ENCODE results near the gene RNF8.

Gene RNF8

GRCh38 chr6:37357288-37357687 is 3.5 kb downstream of the RNF8 start:
- Histone ChIP-seq H3K9ac (no peak overlapping the region), H3K4me3 (no peak overlapping the region), H3K27me3 (no peaks in the 10 kb centered on the region), H3K36me3 (peaks cover 25% of the 10 kb centered on the region), H3K4me2 (no peak overlapping the region), H3K4me1 (peaks cover 19% of the 10 kb centered on the region), H3K27ac (no peak overlapping the region), H3K9me3 (no peaks in the 10 kb centered on the region), H4K20me1 (peaks cover 73% of the 10 kb centered on the region)
- TF ChIP-seq Cebpa-rat (IDR thresholded peaks at IDR 0.05): no peak

- H3K36me3 ChIP-seq: peaks cover 31% of the 10 kb centered on the region
- no peak overlapping the region for H3K4me3 ChIP-seq
- no peak for TF ChIP-seq Cebpa-rat (IDR thresholded peaks at IDR 0.05)
- H3K27ac ChIP-seq: no peak overlapping the region
- H4K20me1 ChIP-seq: peaks cover 73% of the 10 kb centered on the region
- no peaks in the 10 kb centered on the region for H3K9me3 ChIP-seq
- no peak overlapping the region for H3K9ac ChIP-seq
- peaks cover 19% of the 10 kb centered on the region for H3K4me1 ChIP-seq
- no peaks in the 10 kb centered on the region for H3K27me3 ChIP-seq
- H3K4me2 ChIP-seq: no peak overlapping the region
Measured at GRCh38 chr6:37357860-37358259, 4.1 kb downstream of the RNF8 start.

GRCh38 chr6:37359039-37359438 is 5.3 kb downstream of the RNF8 start:
- no peaks in the 10 kb centered on the region for H3K27me3 ChIP-seq
- no peak overlapping the region for H3K4me3 ChIP-seq
- H3K4me2 ChIP-seq: no peak overlapping the region
- H3K27ac ChIP-seq: no peak overlapping the region
- no peak for TF ChIP-seq Cebpa-rat (IDR thresholded peaks at IDR 0.05)
- H4K20me1 ChIP-seq: peaks cover 78% of the 10 kb centered on the region
- no peak overlapping the region for H3K9ac ChIP-seq
- no peaks in the 10 kb centered on the region for H3K9me3 ChIP-seq
- H3K36me3 ChIP-seq: peaks cover 42% of the 10 kb centered on the region
- peaks cover 14% of the 10 kb centered on the region for H3K4me1 ChIP-seq

- TF ChIP-seq Cebpa-rat (IDR thresholded peaks at IDR 0.05): no peak
- Histone ChIP-seq H3K27ac (no peak overlapping the region), H3K4me1 (no peaks in the 10 kb centered on the region), H3K4me3 (no peak overlapping the region), H3K9me3 (no peaks in the 10 kb centered on the region), H3K4me2 (no peak overlapping the region), H4K20me1 (peaks cover 72% of the 10 kb centered on the region), H3K36me3 (peaks cover 72% of the 10 kb centered on the region), H3K27me3 (no peaks in the 10 kb centered on the region), H3K9ac (no peak overlapping the region)
Measured at GRCh38 chr6:37362101-37362828, 8.5 kb downstream of the RNF8 start.

- Histone ChIP-seq H3K27me3 (no peaks in the 10 kb centered on the region), H3K4me2 (no peak overlapping the region), H3K4me1 (no peaks in the 10 kb centered on the region), H3K4me3 (no peak overlapping the region), H3K9ac (no peak overlapping the region), H3K36me3 (peaks cover 97% of the 10 kb centered on the region), H3K27ac (no peak overlapping the region), H3K9me3 (no peaks in the 10 kb centered on the region), H4K20me1 (peaks cover 37% of the 10 kb centered on the region; the same call in 1 of the 2 replicates)
- TF ChIP-seq Cebpa-rat (IDR thresholded peaks at IDR 0.05): no peak
Measured at GRCh38 chr6:37365791-37366190, 12.0 kb downstream of the RNF8 start.

GRCh38 chr6:37366910-37367309 is 13.1 kb downstream of the RNF8 start:
- H3K4me3 ChIP-seq: no peak overlapping the region
- H3K4me1 ChIP-seq: no peaks in the 10 kb centered on the region
- H3K27ac ChIP-seq: no peak overlapping the region
- no peak for TF ChIP-seq Cebpa-rat (IDR thresholded peaks at IDR 0.05)
- no peaks in the 10 kb centered on the region for H3K9me3 ChIP-seq
- H3K36me3 ChIP-seq: peaks cover 97% of the 10 kb centered on the region
- no peak overlapping the region for H3K4me2 ChIP-seq
- no peaks in the 10 kb centered on the region for H3K27me3 ChIP-seq
- peaks cover 37% of the 10 kb centered on the region; the same call in 1 of the 2 replicates for H4K20me1 ChIP-seq
- no peak overlapping the region for H3K9ac ChIP-seq

- H3K27ac ChIP-seq: no peak overlapping the region
Measured at GRCh38 chr6:37368961-37369320, 15.2 kb downstream of the RNF8 start.

GRCh38 chr6:37369321-37370201 is 15.8 kb downstream of the RNF8 start:
- Histone ChIP-seq H3K4me3 (no peak overlapping the region), H3K9me3 (no peaks in the 10 kb centered on the region), H3K27ac (no peak overlapping the region), H3K4me1 (no peaks in the 10 kb centered on the region), H3K27me3 (no peaks in the 10 kb centered on the region), H3K4me2 (no peak overlapping the region), H3K9ac (no peak overlapping the region), H4K20me1 (peaks cover 37% of the 10 kb centered on the region), H3K36me3 (peaks cover 98% of the 10 kb centered on the region)
- no peak for TF ChIP-seq Cebpa-rat (IDR thresholded peaks at IDR 0.05)

More at GRCh38 chr6:37368961-37369320, 15.2 kb downstream of the RNF8 start:
- Histone ChIP-seq H3K9ac (no peak overlapping the region), H4K20me1 (peaks cover 37% of the 10 kb centered on the region), H3K4me1 (no peaks in the 10 kb centered on the region), H3K4me2 (no peak overlapping the region), H3K27me3 (no peaks in the 10 kb centered on the region), H3K9me3 (no peaks in the 10 kb centered on the region), H3K36me3 (peaks cover 98% of the 10 kb centered on the region), H3K4me3 (no peak overlapping the region)
- TF ChIP-seq Cebpa-rat (IDR thresholded peaks at IDR 0.05): no peak

GRCh38 chr6:37371154-37372083 is 17.6 kb downstream of the RNF8 start:
- Histone ChIP-seq H3K4me3 (no peak overlapping the region), H3K9me3 (no peaks in the 10 kb centered on the region), H3K4me1 (no peaks in the 10 kb centered on the region), H3K4me2 (no peak overlapping the region), H3K9ac (no peak overlapping the region), H4K20me1 (peaks cover 38% of the 10 kb centered on the region), H3K36me3 (peaks cover 99% of the 10 kb centered on the region), H3K27ac (no peak overlapping the region), H3K27me3 (no peaks in the 10 kb centered on the region)
- TF ChIP-seq Cebpa-rat (IDR thresholded peaks at IDR 0.05): no peak
